ENCODE data around the gene DFFB.

GRCh38 chr1:3817138-3817740 is 40.0 kb upstream of the DFFB start:
- TF ChIP-seq CTCF (IDR thresholded peaks at IDR 0.05) (no peak), POLR2A (IDR thresholded peaks at IDR 0.05) (no peak)
